GM12878 (cell line): ENCODE data around the gene HIC1. TPM values are rescaled to one million over a fixed set of nuclear protein-coding genes. Genes with fewer than 3 reads are reported as not detected.

Source experiments
- ATAC-seq: fragments of 200-7000 bp; cut with Tn5 transposase; 3 replicates; pipeline ENCODE4 v1.9.1; 2020; ENCODE audit warnings: mild to moderate bottlenecking, moderate library complexity
- BruUV-seq: library from RNA; stranded (reverse); fragments of 400-500 nt; replicated peaks from 2 replicates; lab custom pipeline; 2021; lab: Mats Ljungman, UMichigan
- CTCF ChIA-PET: fragments of 300-600 bp; sonication (Branson Sonifier 250); formaldehyde crosslinking; extraction: SDS; loops from one replicate; lab custom pipeline; 2021; ENCODE audit warnings: inconsistent platforms; lab: Yijun Ruan, JAX
- POLR2A ChIA-PET: fragments of 350-600 bp; formaldehyde crosslinking; extraction: SDS; loops from one replicate; lab custom pipeline; 2021; ENCODE audit warnings: inconsistent platforms; lab: Charles Lee
- RAD21 ChIA-PET: fragments of 300-600 bp; sonication (Branson Sonifier 250); formaldehyde crosslinking; loops from one replicate; lab custom pipeline; 2023; ENCODE audit warnings: antibody characterized with exemption; ENCODE audit not compliant: unreplicated experiment; lab: Charles Lee
- SMC1A ChIA-PET: fragments of 300-600 bp; sonication (Branson Sonifier 250); formaldehyde crosslinking; loops from one replicate; lab custom pipeline; 2023; ENCODE audit not compliant: unreplicated experiment, uncharacterized antibody; lab: Charles Lee
- DNase-seq: peaks from one replicate; pipeline ENCODE4 v3.0.0-alpha.2; 2011; ENCODE audit warnings: low read depth, low spot score
- FAIRE-seq: peaks from 3 replicates; lab custom pipeline; 2011; peaks lifted over from hg19 to GRCh38; lab: Jason Lieb, UNC
- H2AFZ ChIP-seq: 2 replicates; pipeline ENCODE4 v1.6.0; 2011; ENCODE audit warnings: low read depth, low read length, control low read depth; ENCODE audit not compliant: control insufficient read depth
- H3K27ac ChIP-seq: 2 replicates; pipeline ENCODE4 v1.5.1; 2011; ENCODE audit warnings: control low read depth; ENCODE audit not compliant: control insufficient read depth, insufficient read depth
- H3K27me3 ChIP-seq, 2 experiments: replicated peaks in 1 of 2; 2 replicates each; pipeline versions ENCODE4 v1.6.0 to v1.6.1; 2011; ENCODE audit warnings: low read length in 1 of 2; ENCODE audit not compliant: control insufficient read depth in 2 of 2, insufficient read depth in 2 of 2
- H3K36me3 ChIP-seq, 2 experiments: 2 replicates each; pipeline ENCODE4 v1.5.1; 2011; ENCODE audit warnings: low read length in 1 of 2; ENCODE audit not compliant: control insufficient read depth in 2 of 2, insufficient read depth in 2 of 2
- H3K4me1 ChIP-seq: 2 replicates; pipeline ENCODE4 v1.6.1; 2011; ENCODE audit warnings: mild to moderate bottlenecking, low read length, moderate library complexity, mixed read lengths; ENCODE audit not compliant: control insufficient read depth, insufficient read depth
- H3K4me2 ChIP-seq: 2 replicates; pipeline ENCODE4 v1.6.0; 2011; ENCODE audit warnings: control low read depth; ENCODE audit not compliant: control insufficient read depth, insufficient read depth
- H3K4me3 ChIP-seq: fragments of 200-600 bp; sonication (generic); 2 replicates; pipeline ENCODE4 v1.5.1; 2016
- H3K79me2 ChIP-seq: 2 replicates; pipeline ENCODE4 v1.6.0; 2011; ENCODE audit warnings: low read length; ENCODE audit not compliant: control insufficient read depth, insufficient read depth
- H3K9ac ChIP-seq: 2 replicates; pipeline ENCODE4 v1.8.0; 2011; ENCODE audit warnings: low read length, control low read depth, mixed read lengths; ENCODE audit not compliant: control insufficient read depth, insufficient read depth
- H3K9me3 ChIP-seq: replicated peaks from 3 replicates; pipeline ENCODE4 v1.5.1; 2011; ENCODE audit warnings: mild to moderate bottlenecking, low read length; ENCODE audit not compliant: control insufficient read depth, insufficient read depth
- H4K20me1 ChIP-seq: 2 replicates; pipeline ENCODE4 v1.6.0; 2011; ENCODE audit not compliant: control insufficient read depth, insufficient read depth
- KDM1A ChIP-seq: fragments of 200-600 bp; sonication (generic); IDR thresholded peaks from 2 replicates; pipeline ENCODE4 v1.6.1; 2016; ENCODE audit warnings: borderline replicate concordance
- NRF1 ChIP-seq: conservative IDR thresholded peaks from 2 replicates; pipeline ENCODE4 v1.6.1; 2011; ENCODE audit warnings: mild to moderate bottlenecking, low read depth, low read length, improper control_type of control experiment
- WGBS: methylation state at CpG from one replicate; pipeline ENCODE4 v1.1.6; 2016; ENCODE audit warnings: low lambda C conversion rate; ENCODE audit not compliant: insufficient replicate concordance, insufficient coverage; ENCODE audit errors: missing lambda C conversion rate; 5-methylcytosine and 5-hydroxymethylcytosine counted together
- in situ Hi-C: fragments of 300-500 bp; cut with MboI; formaldehyde crosslinking; loops from 9 replicates; pipeline ENCODE4 v1.14.3; 2018; ENCODE audit warnings: mixed read lengths
- intact Hi-C: fragments of 100-400 bp; cut with micrococcal nuclease; formaldehyde crosslinking; loops from one replicate; pipeline ENCODE4 v1.14.2; 2022; ENCODE audit not compliant: unreplicated experiment
- polyA plus RNA-seq, 11 experiments: library from polyadenylated mRNA; depleted of rRNA in 4 of 11; unstranded in 6 of 11; stranded (reverse) in 5 of 11; fragments of >200 nt; fragmentation: Nextera tagmentation in 4 of 11; fragmentation: Illumina TruSeq in 1 of 11; extraction: Ambion mirVana in 4 of 11; extraction: Trizol in 1 of 11; gene quantifications; 1 replicate in 1 of 11; 2 replicates in 10 of 11; pipeline versions ENCODE4 v1.2.1 to v1.2.3, GENCODE V29; 2011 to 2016; ENCODE audit warnings: inconsistent platforms in 2 of 11, missing spikeins in 2 of 11, low read depth in 1 of 11
- total RNA-seq, 4 experiments: library from RNA; depleted of rRNA in 3 of 4; stranded (reverse); fragments of >200 nt in 3 of 4; fragmentation: Illumina TruSeq in 1 of 4; extraction: Trizol in 1 of 4; gene quantifications; 2 replicates each; pipeline versions ENCODE4 v1.2.1 to v1.2.3, GENCODE V29; 2013 to 2021
- TF ChIP-seq, protein P1 (sequence below): IDR thresholded peaks from 2 replicates; pipeline ENCODE4 v1.6.1; 2012; ENCODE audit warnings: improper control_type of control experiment, low read depth, low read length; ENCODE audit not compliant: insufficient replicate concordance

HIC1 gene
- total and polyA plus RNA-seq, 10 of the 15 experiments (the other 5 are each of a cell fraction or from before 2014, with no cell fraction given) = 0.11 to 61.1 (median 4.9) TPM

DNA sequence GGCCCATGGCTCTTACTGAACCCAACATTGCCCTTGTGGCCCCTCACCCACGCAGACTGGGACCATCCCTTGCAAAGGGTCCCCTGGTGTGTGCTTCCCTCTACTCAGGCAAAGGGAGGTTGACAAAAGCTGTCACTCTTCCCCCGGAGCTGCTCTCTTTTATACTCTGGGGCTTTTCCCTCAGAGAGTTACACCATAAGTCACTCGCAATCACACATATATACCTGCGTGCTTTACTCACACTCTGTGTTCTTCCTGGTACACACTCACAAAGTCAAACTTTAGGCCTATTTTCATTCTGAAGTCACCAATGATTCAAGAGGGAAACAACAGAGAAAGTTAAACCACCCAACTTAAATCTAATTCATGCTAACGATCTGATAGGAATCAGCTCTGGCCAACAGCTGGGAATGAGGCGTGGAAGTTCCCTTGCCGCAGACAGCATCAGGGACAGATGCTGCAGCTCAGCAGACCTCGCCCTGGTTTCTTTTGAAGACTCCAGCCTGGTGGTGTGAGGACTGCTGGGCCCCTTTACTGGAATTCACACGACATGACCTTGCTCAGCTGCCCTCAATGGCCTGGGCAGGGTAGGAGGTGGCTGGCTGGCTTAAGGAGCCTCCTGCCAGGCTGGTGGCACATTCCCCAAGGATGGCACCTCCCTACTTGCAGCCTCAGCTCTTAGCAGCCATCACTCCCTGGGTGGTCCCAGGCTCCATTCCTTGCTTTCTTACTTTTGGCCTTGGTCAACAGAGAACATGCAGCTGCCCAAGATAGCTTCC, 27.3 kb downstream of the HIC1 start:
- no peak overlapping the region for H3K9ac ChIP-seq
- SMC1A ChIA-PET = interaction anchor here (0.9 to 4.4 kb wide), 7 partner anchors 12 to 164 kb away, joined by 3 to 41 read pairs (median 3); no protein-coding TSS in a partner anchor
- FAIRE-seq = no peak
- no peak overlapping the region for H3K4me2 ChIP-seq
- no peak for ATAC-seq
- H2AFZ ChIP-seq = no peak overlapping the region
- H3K79me2 ChIP-seq = peaks cover 1% of the 10 kb centered on the region; the same call in 1 of the 2 replicates
- H3K4me3 ChIP-seq = no peak overlapping the region
- H4K20me1 ChIP-seq = no peaks in the 10 kb centered on the region
- 87% methylated on average over 9 of the region's 9 CpGs for WGBS
- H3K27me3 ChIP-seq = no peaks in the 10 kb centered on the region
- H3K27ac ChIP-seq = no peak overlapping the region
- POLR2A ChIA-PET = interaction anchor here (0.6 to 10.8 kb wide), 6 partner anchors 9 to 183 kb away, joined by 3 to 148 read pairs (median 5); no protein-coding TSS in a partner anchor
- H3K9me3 ChIP-seq = no peaks in the 10 kb centered on the region
- no peak for DNase-seq
- RAD21 ChIA-PET = interaction anchor here (0.6 to 10.4 kb wide), 12 partner anchors 8 to 163 kb away, joined by 3 to 160 read pairs (median 5); partner anchors contain the start of gene HIC1
- BruUV-seq = no TSS peak
- TF ChIP-seq NRF1 (no peak), KDM1A (no peak)
- TF ChIP-seq, protein P1, sequence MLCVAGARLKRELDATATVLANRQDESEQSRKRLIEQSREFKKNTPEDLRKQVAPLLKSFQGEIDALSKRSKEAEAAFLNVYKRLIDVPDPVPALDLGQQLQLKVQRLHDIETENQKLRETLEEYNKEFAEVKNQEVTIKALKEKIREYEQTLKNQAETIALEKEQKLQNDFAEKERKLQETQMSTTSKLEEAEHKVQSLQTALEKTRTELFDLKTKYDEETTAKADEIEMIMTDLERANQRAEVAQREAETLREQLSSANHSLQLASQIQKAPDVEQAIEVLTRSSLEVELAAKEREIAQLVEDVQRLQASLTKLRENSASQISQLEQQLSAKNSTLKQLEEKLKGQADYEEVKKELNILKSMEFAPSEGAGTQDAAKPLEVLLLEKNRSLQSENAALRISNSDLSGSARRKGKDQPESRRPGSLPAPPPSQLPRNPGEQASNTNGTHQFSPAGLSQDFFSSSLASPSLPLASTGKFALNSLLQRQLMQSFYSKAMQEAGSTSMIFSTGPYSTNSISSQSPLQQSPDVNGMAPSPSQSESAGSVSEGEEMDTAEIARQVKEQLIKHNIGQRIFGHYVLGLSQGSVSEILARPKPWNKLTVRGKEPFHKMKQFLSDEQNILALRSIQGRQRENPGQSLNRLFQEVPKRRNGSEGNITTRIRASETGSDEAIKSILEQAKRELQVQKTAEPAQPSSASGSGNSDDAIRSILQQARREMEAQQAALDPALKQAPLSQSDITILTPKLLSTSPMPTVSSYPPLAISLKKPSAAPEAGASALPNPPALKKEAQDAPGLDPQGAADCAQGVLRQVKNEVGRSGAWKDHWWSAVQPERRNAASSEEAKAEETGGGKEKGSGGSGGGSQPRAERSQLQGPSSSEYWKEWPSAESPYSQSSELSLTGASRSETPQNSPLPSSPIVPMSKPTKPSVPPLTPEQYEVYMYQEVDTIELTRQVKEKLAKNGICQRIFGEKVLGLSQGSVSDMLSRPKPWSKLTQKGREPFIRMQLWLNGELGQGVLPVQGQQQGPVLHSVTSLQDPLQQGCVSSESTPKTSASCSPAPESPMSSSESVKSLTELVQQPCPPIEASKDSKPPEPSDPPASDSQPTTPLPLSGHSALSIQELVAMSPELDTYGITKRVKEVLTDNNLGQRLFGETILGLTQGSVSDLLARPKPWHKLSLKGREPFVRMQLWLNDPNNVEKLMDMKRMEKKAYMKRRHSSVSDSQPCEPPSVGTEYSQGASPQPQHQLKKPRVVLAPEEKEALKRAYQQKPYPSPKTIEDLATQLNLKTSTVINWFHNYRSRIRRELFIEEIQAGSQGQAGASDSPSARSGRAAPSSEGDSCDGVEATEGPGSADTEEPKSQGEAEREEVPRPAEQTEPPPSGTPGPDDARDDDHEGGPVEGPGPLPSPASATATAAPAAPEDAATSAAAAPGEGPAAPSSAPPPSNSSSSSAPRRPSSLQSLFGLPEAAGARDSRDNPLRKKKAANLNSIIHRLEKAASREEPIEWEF = no peak
- intact Hi-C loops (no loop called here), in situ Hi-C loops (no loop called here)
- peaks cover 13 to 17% of the 10 kb centered on the region in 2 experiments for H3K36me3 ChIP-seq
- CTCF ChIA-PET = interaction anchor here (0.9 to 3.3 kb wide), 9 partner anchors 9 to 300 kb away, joined by 3 to 28 read pairs (median 4); partner anchors contain the start of gene HIC1
- H3K4me1 ChIP-seq = peaks cover 45% of the 10 kb centered on the region
